A673 (cell line): ENCODE measurements around the gene RIC8A. TPM values are rescaled to one million over a fixed set of nuclear protein-coding genes. Genes with fewer than 3 reads are reported as not detected.

Experiments used
- BruUV-seq: library from RNA; stranded (reverse); fragments of 400-500 nt; replicated peaks from 2 replicates; lab custom pipeline; 2021; lab: Mats Ljungman, UMichigan
- CTCF ChIA-PET: fragments of 300-600 bp; sonication (Branson Sonifier 250); formaldehyde crosslinking; loops from one replicate; lab custom pipeline; 2022; ENCODE audit warnings: antibody characterized with exemption; lab: Charles Lee
- POLR2A ChIA-PET: fragments of 300-600 bp; sonication (Branson Sonifier 250); formaldehyde crosslinking; loops from one replicate; lab custom pipeline; 2022; ENCODE audit warnings: antibody characterized with exemption; ENCODE audit not compliant: low non-redundant PET; lab: Charles Lee
- DNase-seq: peaks from one replicate; pipeline ENCODE4 v3.0.0-alpha.2; 2015; ENCODE audit warnings: low spot score
- H3K27ac ChIP-seq: fragments of 200-600 bp; sonication (generic); 2 replicates; pipeline ENCODE4 v1.5.1; 2016; ENCODE audit warnings: mixed run types, low read depth, mild to moderate bottlenecking, mixed read lengths, antibody characterized with exemption, low read length; ENCODE audit not compliant: poor library complexity, severe bottlenecking
- H3K27me3 ChIP-seq: fragments of 200-600 bp; sonication (generic); replicated peaks from 2 replicates; pipeline ENCODE4 v1.6.1; 2017; ENCODE audit warnings: mixed run types, low read depth, mild to moderate bottlenecking, mixed read lengths, antibody characterized with exemption, low read length; ENCODE audit not compliant: insufficient read depth, poor library complexity
- H3K36me3 ChIP-seq: fragments of 200-600 bp; sonication (generic); 2 replicates; pipeline ENCODE4 v1.6.1; 2016; ENCODE audit warnings: mixed run types, mild to moderate bottlenecking, mixed read lengths, antibody characterized with exemption, low read length; ENCODE audit not compliant: insufficient read depth, poor library complexity, severe bottlenecking
- H3K4me1 ChIP-seq: fragments of 200-600 bp; sonication (generic); 2 replicates; pipeline ENCODE4 v1.6.1; 2017; ENCODE audit warnings: mixed run types, mild to moderate bottlenecking, mixed read lengths, antibody characterized with exemption, low read length; ENCODE audit not compliant: insufficient read depth, poor library complexity, severe bottlenecking
- H3K4me3 ChIP-seq: fragments of 200-600 bp; sonication (generic); 2 replicates; pipeline ENCODE4 v1.5.1; 2016; ENCODE audit warnings: low read depth, mixed run types, mild to moderate bottlenecking, mixed read lengths, low read length; ENCODE audit not compliant: poor library complexity, severe bottlenecking
- H3K9me3 ChIP-seq: fragments of 200-600 bp; sonication (generic); 2 replicates; pipeline ENCODE4 v1.6.1; 2016; ENCODE audit warnings: mixed run types, low read depth, mild to moderate bottlenecking, mixed read lengths, antibody characterized with exemption, low read length; ENCODE audit not compliant: poor library complexity, severe bottlenecking
- CTCF ChIP-seq: fragments of 300-800, 200-600 bp; sonication (generic); conservative IDR thresholded peaks from 2 replicates; pipeline ENCODE4 v1.5.1; 2017; ENCODE audit warnings: low read depth, mild to moderate bottlenecking, antibody characterized with exemption, low read length, moderate library complexity, mixed read lengths
- EZH2 ChIP-seq: fragments of 200-600 bp; sonication (generic); IDR thresholded peaks from 2 replicates; pipeline ENCODE4 v1.6.1; 2017; ENCODE audit warnings: borderline replicate concordance, low read depth, mild to moderate bottlenecking, mixed read lengths, antibody characterized with exemption, low read length; ENCODE audit not compliant: poor library complexity, severe bottlenecking
- intact Hi-C: fragments of 100-400 bp; cut with micrococcal nuclease; formaldehyde crosslinking; loops from one replicate; pipeline ENCODE4 v1.10.0; 2022; ENCODE audit not compliant: unreplicated experiment
- total RNA-seq: library from RNA; stranded (reverse); gene quantifications from 2 replicates; pipeline ENCODE4 v1.2.3, GENCODE V29; 2021

The RIC8A gene
- total RNA-seq, 1 experiment from 2014 or later, result 88.2 TPM

- no peak for DNase-seq
- intact Hi-C loops, result no loop called here
- POLR2A ChIA-PET, result no interaction called here
- Histone ChIP-seq H3K9me3 (no peaks in the 10 kb centered on the region), H3K27me3 (no peaks in the 10 kb centered on the region), H3K36me3 (peaks cover 61% of the 10 kb centered on the region), H3K4me3 (no peak overlapping the region), H3K27ac (no peak overlapping the region), H3K4me1 (peaks cover 13% of the 10 kb centered on the region)
- CTCF ChIA-PET, result no interaction called here
- TF ChIP-seq EZH2, result no peak
- no peak for TF ChIP-seq CTCF
- no TSS peak for BruUV-seq
Measured at GRCh38 chr11:210803-211180, 3.3 kb downstream of the RIC8A start.

GRCh38 chr11:211295-211694 lies 3.8 kb downstream of the RIC8A start:
- TF ChIP-seq EZH2 (no peak), CTCF (no peak)
- Histone ChIP-seq H3K36me3 (peaks cover 61% of the 10 kb centered on the region), H3K4me1 (peaks cover 17% of the 10 kb centered on the region), H3K4me3 (no peak overlapping the region), H3K27me3 (no peaks in the 10 kb centered on the region), H3K27ac (no peak overlapping the region), H3K9me3 (no peaks in the 10 kb centered on the region)
- intact Hi-C loops, result no loop called here
- no peak for DNase-seq
- no TSS peak for BruUV-seq
- ChIA-PET CTCF (no interaction called here), POLR2A (no interaction called here)

- DNase-seq, result no peak
- no peak for TF ChIP-seq CTCF
- TF ChIP-seq EZH2, result no peak
- BruUV-seq, result no TSS peak
- no peaks in the 10 kb centered on the region for H3K27me3 ChIP-seq
- intact Hi-C loops, result no loop called here
- no peak overlapping the region for H3K4me3 ChIP-seq
- CTCF ChIA-PET, result no interaction called here
- H3K27ac ChIP-seq, result no peak overlapping the region
- H3K4me1 ChIP-seq, result peaks cover 22% of the 10 kb centered on the region
- H3K9me3 ChIP-seq, result no peaks in the 10 kb centered on the region
- POLR2A ChIA-PET, result no interaction called here
- H3K36me3 ChIP-seq, result peaks cover 61% of the 10 kb centered on the region
Measured at GRCh38 chr11:211741-212140, 4.2 kb downstream of the RIC8A start.
